ENCODE measurements around the gene EFNA2.
A peak's percentile ranks its signal among the peaks of the same experiment; 100 is the strongest.

DNA sequence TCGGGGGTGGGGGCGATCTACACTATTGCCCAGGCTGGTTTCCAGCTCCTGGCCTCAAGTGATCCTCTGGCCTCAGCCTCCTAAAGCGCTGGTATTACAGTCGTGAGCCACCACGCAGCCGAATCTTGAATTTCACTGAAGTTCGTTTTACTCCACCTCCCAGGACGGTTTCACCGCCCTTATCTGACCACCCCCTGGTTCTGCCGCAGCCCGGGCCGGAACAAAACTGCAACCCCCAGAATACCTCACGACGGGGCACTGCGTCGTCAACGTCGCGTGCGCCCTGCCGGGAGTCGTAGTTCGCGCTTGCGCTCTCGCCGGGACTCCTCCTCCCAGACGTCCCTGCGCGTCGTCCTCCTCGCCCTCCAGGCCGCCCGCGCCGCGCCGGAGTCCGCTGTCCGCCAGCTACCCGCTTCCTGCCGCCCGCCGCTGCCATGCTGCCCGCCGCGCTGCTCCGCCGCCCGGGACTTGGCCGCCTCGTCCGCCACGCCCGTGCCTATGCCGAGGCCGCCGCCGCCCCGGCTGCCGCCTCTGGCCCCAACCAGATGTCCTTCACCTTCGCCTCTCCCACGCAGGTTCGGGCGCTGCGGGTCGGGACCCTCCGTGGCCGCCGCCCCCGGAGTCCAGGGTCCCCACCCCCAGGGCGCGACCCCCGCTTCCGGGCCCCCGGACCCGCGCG is 44.1 kb upstream of the EFNA2 start, which contains the start of gene ATP5F1D:
- TF ChIP-seq, protein P1, sequence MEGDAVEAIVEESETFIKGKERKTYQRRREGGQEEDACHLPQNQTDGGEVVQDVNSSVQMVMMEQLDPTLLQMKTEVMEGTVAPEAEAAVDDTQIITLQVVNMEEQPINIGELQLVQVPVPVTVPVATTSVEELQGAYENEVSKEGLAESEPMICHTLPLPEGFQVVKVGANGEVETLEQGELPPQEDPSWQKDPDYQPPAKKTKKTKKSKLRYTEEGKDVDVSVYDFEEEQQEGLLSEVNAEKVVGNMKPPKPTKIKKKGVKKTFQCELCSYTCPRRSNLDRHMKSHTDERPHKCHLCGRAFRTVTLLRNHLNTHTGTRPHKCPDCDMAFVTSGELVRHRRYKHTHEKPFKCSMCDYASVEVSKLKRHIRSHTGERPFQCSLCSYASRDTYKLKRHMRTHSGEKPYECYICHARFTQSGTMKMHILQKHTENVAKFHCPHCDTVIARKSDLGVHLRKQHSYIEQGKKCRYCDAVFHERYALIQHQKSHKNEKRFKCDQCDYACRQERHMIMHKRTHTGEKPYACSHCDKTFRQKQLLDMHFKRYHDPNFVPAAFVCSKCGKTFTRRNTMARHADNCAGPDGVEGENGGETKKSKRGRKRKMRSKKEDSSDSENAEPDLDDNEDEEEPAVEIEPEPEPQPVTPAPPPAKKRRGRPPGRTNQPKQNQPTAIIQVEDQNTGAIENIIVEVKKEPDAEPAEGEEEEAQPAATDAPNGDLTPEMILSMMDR (IDR thresholded peaks at IDR 0.05): no peak
- TF ChIP-seq POLR2A (IDR thresholded peaks at IDR 0.05): peak in 1 of 2 donors; percentile 81

Measured in vagina (tissue), 2 donors.